ENCODE data around the gene AUP1.

DNA sequence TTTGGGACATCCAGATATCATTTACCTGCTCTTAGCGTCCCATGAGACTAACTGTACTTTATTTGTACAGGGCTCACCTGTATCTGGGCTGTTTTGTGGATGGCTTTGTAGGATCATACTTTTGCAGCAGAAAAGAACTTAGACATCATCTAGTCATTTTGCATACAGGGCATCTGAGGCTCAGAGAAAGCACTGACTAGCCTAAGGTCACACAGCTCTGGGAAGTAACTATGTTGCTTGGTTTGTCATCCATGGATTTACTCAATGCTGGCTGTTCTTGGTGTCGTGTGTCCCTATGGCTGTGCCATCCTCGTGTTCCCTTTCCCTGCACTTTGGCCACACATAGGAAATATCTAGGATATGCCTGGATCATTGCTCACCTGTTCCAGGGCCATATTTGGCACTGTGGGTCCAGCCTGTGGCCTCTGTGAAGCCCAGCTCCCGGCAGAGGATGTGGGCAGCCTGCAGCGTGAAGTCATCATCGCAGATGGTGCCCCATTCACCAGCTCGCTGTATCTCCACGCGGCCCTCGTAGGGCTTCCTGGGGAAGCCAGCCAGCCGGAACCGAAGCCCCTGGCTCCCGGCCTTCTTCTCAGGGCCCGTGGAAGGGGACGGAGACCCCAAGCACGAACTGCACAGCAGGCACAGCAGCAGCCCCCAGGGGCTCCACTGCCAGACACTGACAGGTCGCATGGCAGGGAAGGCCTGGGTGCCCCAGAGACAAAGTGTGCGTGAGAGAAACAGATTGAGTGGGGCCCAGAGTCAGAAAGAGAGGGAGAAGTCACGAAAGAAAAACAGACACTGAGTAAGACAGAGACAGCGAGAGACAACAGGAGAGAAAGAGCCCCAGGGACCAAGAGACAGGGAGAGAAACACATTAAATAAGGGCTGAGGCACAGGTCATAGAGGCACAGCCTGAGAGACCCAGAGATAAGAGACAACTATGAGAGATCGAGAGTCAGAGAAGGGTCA is 22.7 kb upstream of the AUP1 start:
- TF ChIP-seq, protein P1, sequence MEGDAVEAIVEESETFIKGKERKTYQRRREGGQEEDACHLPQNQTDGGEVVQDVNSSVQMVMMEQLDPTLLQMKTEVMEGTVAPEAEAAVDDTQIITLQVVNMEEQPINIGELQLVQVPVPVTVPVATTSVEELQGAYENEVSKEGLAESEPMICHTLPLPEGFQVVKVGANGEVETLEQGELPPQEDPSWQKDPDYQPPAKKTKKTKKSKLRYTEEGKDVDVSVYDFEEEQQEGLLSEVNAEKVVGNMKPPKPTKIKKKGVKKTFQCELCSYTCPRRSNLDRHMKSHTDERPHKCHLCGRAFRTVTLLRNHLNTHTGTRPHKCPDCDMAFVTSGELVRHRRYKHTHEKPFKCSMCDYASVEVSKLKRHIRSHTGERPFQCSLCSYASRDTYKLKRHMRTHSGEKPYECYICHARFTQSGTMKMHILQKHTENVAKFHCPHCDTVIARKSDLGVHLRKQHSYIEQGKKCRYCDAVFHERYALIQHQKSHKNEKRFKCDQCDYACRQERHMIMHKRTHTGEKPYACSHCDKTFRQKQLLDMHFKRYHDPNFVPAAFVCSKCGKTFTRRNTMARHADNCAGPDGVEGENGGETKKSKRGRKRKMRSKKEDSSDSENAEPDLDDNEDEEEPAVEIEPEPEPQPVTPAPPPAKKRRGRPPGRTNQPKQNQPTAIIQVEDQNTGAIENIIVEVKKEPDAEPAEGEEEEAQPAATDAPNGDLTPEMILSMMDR (IDR thresholded peaks at IDR 0.05; ENCODE audit: extremely low read depth in 1 of 2, insufficient read depth in 1 of 2, low read depth in 1 of 2, low read length in 2 of 2): no peak
- TF ChIP-seq POLR2A (IDR thresholded peaks at IDR 0.05; ENCODE audit: low read depth, low read length) (no peak), MYC (IDR thresholded peaks at IDR 0.05; ENCODE audit: low read depth, low read length) (no peak)

All from endothelial cell of umbilical vein (primary cell).